ENCODE data around the gene ACO2.

Gene ACO2

GRCh38 chr22:41530890-41531714 is 62.2 kb downstream of the ACO2 start:
- Histone ChIP-seq H3K27ac (ENCODE audit: low read depth, low read length) (no peak overlapping the region), H3K4ac (ENCODE audit: low read depth, low read length) (no peak overlapping the region), H2BK12ac (ENCODE audit: low read length) (no peak overlapping the region), H3K79me1 (ENCODE audit: low read length) (no peaks in the 10 kb centered on the region), H3K27me3 (ENCODE audit: insufficient read depth, low read length) (no peaks in the 10 kb centered on the region), H2BK5ac (ENCODE audit: low read depth, low read length, poor library complexity) (no peak overlapping the region), H3K36me3 (ENCODE audit: control insufficient read depth in 1 of 2, insufficient read depth in 2 of 2, low read length in 2 of 2) (peaks cover 58 to 65% of the 10 kb centered on the region in 2 experiments), H4K12ac (ENCODE audit: low read depth, low read length) (peak overlapping the region; percentile 3), H3K4me2 (ENCODE audit: low read length) (no peak overlapping the region), H2AFZ (ENCODE audit: insufficient read depth, low read length, poor library complexity) (no peak overlapping the region), H3K18ac (ENCODE audit: low read length) (no peak overlapping the region), H2AK5ac (ENCODE audit: low read length) (no peak overlapping the region), H3K14ac (ENCODE audit: low read length) (no peak overlapping the region), H3K23ac (ENCODE audit: low read length) (no peak overlapping the region), H3K79me2 (ENCODE audit: control insufficient read depth, insufficient read depth, low read length, poor library complexity) (no peaks in the 10 kb centered on the region), H2BK120ac (ENCODE audit: insufficient read depth, low read length, poor library complexity) (no peak overlapping the region), H3K9me3 (ENCODE audit: insufficient read depth, low read depth, low read length) (no peaks in the 10 kb centered on the region), H3K9ac (ENCODE audit: low read length) (no peak overlapping the region), H3K4me3 (ENCODE audit: low read depth, low read length) (no peak overlapping the region), H4K91ac (ENCODE audit: low read depth, low read length) (no peak overlapping the region), H3K4me1 (ENCODE audit: control insufficient read depth in 1 of 2, insufficient read depth in 2 of 2, low read length in 2 of 2) (no peaks in the 10 kb centered on the region), H4K8ac (ENCODE audit: low read depth, low read length) (no peak overlapping the region)
- no peak for DNase-seq
- WGBS (ENCODE audit: extremely low coverage, insufficient coverage, insufficient read length), result no CpG with 5 or more reads among the region's 18 CpGs

- no peaks in the 10 kb centered on the region for H3K9me3 ChIP-seq (ENCODE audit: insufficient read depth, low read depth, low read length)
- H3K4me2 ChIP-seq (ENCODE audit: low read length), result no peak overlapping the region
- peak overlapping the region; percentile 3 for H4K12ac ChIP-seq (ENCODE audit: low read depth, low read length)
- no peak overlapping the region for H2BK5ac ChIP-seq (ENCODE audit: low read depth, low read length, poor library complexity)
- H3K79me1 ChIP-seq (ENCODE audit: low read length), result no peaks in the 10 kb centered on the region
- H3K23ac ChIP-seq (ENCODE audit: low read length), result no peak overlapping the region
- H4K91ac ChIP-seq (ENCODE audit: low read depth, low read length), result no peak overlapping the region
- H3K14ac ChIP-seq (ENCODE audit: low read length), result no peak overlapping the region
- no peak overlapping the region for H2AFZ ChIP-seq (ENCODE audit: insufficient read depth, low read length, poor library complexity)
- no peak overlapping the region for H4K8ac ChIP-seq (ENCODE audit: low read depth, low read length)
- H3K27ac ChIP-seq (ENCODE audit: low read depth, low read length), result no peak overlapping the region
- no CpG with 5 or more reads among the region's 17 CpGs for WGBS (ENCODE audit: extremely low coverage, insufficient coverage, insufficient read length)
- no peak overlapping the region for H3K9ac ChIP-seq (ENCODE audit: low read length)
- no peak overlapping the region for H3K4ac ChIP-seq (ENCODE audit: low read depth, low read length)
- H3K18ac ChIP-seq (ENCODE audit: low read length), result no peak overlapping the region
- no peaks in the 10 kb centered on the region for H3K27me3 ChIP-seq (ENCODE audit: insufficient read depth, low read length)
- H3K4me3 ChIP-seq (ENCODE audit: low read depth, low read length), result no peak overlapping the region
- H2AK5ac ChIP-seq (ENCODE audit: low read length), result no peak overlapping the region
- H2BK120ac ChIP-seq (ENCODE audit: insufficient read depth, low read length, poor library complexity), result no peak overlapping the region
- no peak overlapping the region for H2BK12ac ChIP-seq (ENCODE audit: low read length)
- H3K36me3 ChIP-seq (ENCODE audit: control insufficient read depth in 1 of 2, insufficient read depth in 2 of 2, low read length in 2 of 2), result peaks cover 52 to 58% of the 10 kb centered on the region in 2 experiments
- no peaks in the 10 kb centered on the region for H3K79me2 ChIP-seq (ENCODE audit: control insufficient read depth, insufficient read depth, low read length, poor library complexity)
- no peak for DNase-seq
- H3K4me1 ChIP-seq (ENCODE audit: control insufficient read depth in 1 of 2, insufficient read depth in 2 of 2, low read length in 2 of 2), result no peaks in the 10 kb centered on the region
These were observed 63.0 kb downstream of the ACO2 start for GRCh38 chr22:41531715-41532477.

GRCh38 chr22:41532908-41533825 is 64.2 kb downstream of the ACO2 start:
- no peaks in the 10 kb centered on the region for H3K79me2 ChIP-seq (ENCODE audit: control insufficient read depth, insufficient read depth, low read length, poor library complexity)
- H3K23ac ChIP-seq (ENCODE audit: low read length), result no peak overlapping the region
- no peak overlapping the region for H4K12ac ChIP-seq (ENCODE audit: low read depth, low read length)
- H3K9ac ChIP-seq (ENCODE audit: low read length), result no peak overlapping the region
- no peak overlapping the region for H2AFZ ChIP-seq (ENCODE audit: insufficient read depth, low read length, poor library complexity)
- WGBS (ENCODE audit: extremely low coverage, insufficient coverage, insufficient read length), result no CpG with 5 or more reads among the region's 19 CpGs
- peaks cover 40 to 50% of the 10 kb centered on the region in 2 experiments for H3K36me3 ChIP-seq (ENCODE audit: control insufficient read depth in 1 of 2, insufficient read depth in 2 of 2, low read length in 2 of 2)
- no peak overlapping the region for H2BK12ac ChIP-seq (ENCODE audit: low read length)
- H4K8ac ChIP-seq (ENCODE audit: low read depth, low read length), result no peak overlapping the region
- no peak overlapping the region for H3K4me3 ChIP-seq (ENCODE audit: low read depth, low read length)
- H3K4ac ChIP-seq (ENCODE audit: low read depth, low read length), result no peak overlapping the region
- H3K9me3 ChIP-seq (ENCODE audit: insufficient read depth, low read depth, low read length), result no peaks in the 10 kb centered on the region
- no peak overlapping the region for H3K18ac ChIP-seq (ENCODE audit: low read length)
- no peak overlapping the region for H4K91ac ChIP-seq (ENCODE audit: low read depth, low read length)
- no peak overlapping the region for H3K4me2 ChIP-seq (ENCODE audit: low read length)
- H3K4me1 ChIP-seq (ENCODE audit: control insufficient read depth in 1 of 2, insufficient read depth in 2 of 2, low read length in 2 of 2), result no peaks in the 10 kb centered on the region
- H3K79me1 ChIP-seq (ENCODE audit: low read length), result no peaks in the 10 kb centered on the region
- peak; percentile 50 to 79 for DNase-seq
- no peaks in the 10 kb centered on the region for H3K27me3 ChIP-seq (ENCODE audit: insufficient read depth, low read length)
- H2BK120ac ChIP-seq (ENCODE audit: insufficient read depth, low read length, poor library complexity), result no peak overlapping the region
- H2BK5ac ChIP-seq (ENCODE audit: low read depth, low read length, poor library complexity), result no peak overlapping the region
- no peak overlapping the region for H3K14ac ChIP-seq (ENCODE audit: low read length)
- H2AK5ac ChIP-seq (ENCODE audit: low read length), result no peak overlapping the region
- H3K27ac ChIP-seq (ENCODE audit: low read depth, low read length), result no peak overlapping the region

- WGBS (ENCODE audit: extremely low coverage, insufficient coverage, insufficient read length), result no CpG with 5 or more reads among the region's 8 CpGs
- Histone ChIP-seq H3K79me2 (ENCODE audit: control insufficient read depth, insufficient read depth, low read length, poor library complexity) (no peaks in the 10 kb centered on the region), H3K9ac (ENCODE audit: low read length) (no peak overlapping the region), H3K9me3 (ENCODE audit: insufficient read depth, low read depth, low read length) (no peaks in the 10 kb centered on the region), H3K4me3 (ENCODE audit: low read depth, low read length) (no peak overlapping the region), H2BK5ac (ENCODE audit: low read depth, low read length, poor library complexity) (no peak overlapping the region), H3K4me1 (ENCODE audit: control insufficient read depth in 1 of 2, insufficient read depth in 2 of 2, low read length in 2 of 2) (no peaks in the 10 kb centered on the region), H3K79me1 (ENCODE audit: low read length) (no peaks in the 10 kb centered on the region), H3K14ac (ENCODE audit: low read length) (no peak overlapping the region), H4K12ac (ENCODE audit: low read depth, low read length) (no peak overlapping the region), H4K91ac (ENCODE audit: low read depth, low read length) (no peak overlapping the region), H3K27ac (ENCODE audit: low read depth, low read length) (no peak overlapping the region), H2AFZ (ENCODE audit: insufficient read depth, low read length, poor library complexity) (no peak overlapping the region), H3K23ac (ENCODE audit: low read length) (no peak overlapping the region), H3K27me3 (ENCODE audit: insufficient read depth, low read length) (no peaks in the 10 kb centered on the region), H3K18ac (ENCODE audit: low read length) (no peak overlapping the region), H2BK120ac (ENCODE audit: insufficient read depth, low read length, poor library complexity) (no peak overlapping the region), H2AK5ac (ENCODE audit: low read length) (no peak overlapping the region), H2BK12ac (ENCODE audit: low read length) (no peak overlapping the region), H3K36me3 (ENCODE audit: control insufficient read depth in 1 of 2, insufficient read depth in 2 of 2, low read length in 2 of 2) (peaks cover 36 to 46% of the 10 kb centered on the region in 2 experiments), H4K8ac (ENCODE audit: low read depth, low read length) (no peak overlapping the region), H3K4ac (ENCODE audit: low read depth, low read length) (no peak overlapping the region), H3K4me2 (ENCODE audit: low read length) (no peak overlapping the region)
- DNase-seq, result no peak
These were observed 65.3 kb downstream of the ACO2 start for GRCh38 chr22:41534219-41534618.

Data from trophoblast cell (in vitro differentiated cells and primary cell).